DMS53 treated with DMSO at 0.1 percent for 48 hours (cell line): Measurements from ENCODE around the gene LYPD6.
"Not testable (repeated sequence)": the region's sequence is repeated elsewhere in the genome, so short reads cannot be mapped to it uniquely, and the experiment has no call there.

ENCODE experiments used
- DNase-seq: peaks from one replicate; lab custom pipeline; 2025; ENCODE audit not compliant: unreplicated experiment; lab: John Stamatoyannopoulos, UW

LYPD6 gene

GRCh38 chr2:149499204-149499603, 168.8 kb downstream of the LYPD6 start:
- not testable (repeated sequence) for DNase-seq

- DNase-seq: peak; percentile 1
These were observed 176.4 kb downstream of the LYPD6 start for GRCh38 chr2:149506808-149507207.

DNA sequence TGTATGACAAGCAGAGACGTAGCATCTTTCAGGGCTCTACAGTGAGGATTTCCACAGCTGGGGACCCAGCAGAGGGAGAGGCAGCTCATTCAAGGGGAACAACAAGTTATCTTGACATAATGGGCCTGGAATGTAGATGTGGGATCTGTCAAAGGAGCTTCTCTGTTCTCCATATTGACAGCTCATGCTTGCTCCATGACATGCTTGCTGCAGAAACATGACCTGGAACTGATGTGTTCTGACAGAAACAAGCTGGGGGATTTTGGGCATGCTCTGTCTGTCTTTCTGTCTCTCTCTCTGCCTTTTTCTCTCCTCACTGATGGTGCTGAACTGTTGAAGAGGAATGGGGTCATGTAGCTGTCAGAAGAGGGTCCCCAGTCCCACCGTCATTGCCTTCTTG, 177.6 kb downstream of the LYPD6 start:
- DNase-seq: no peak

- DNase-seq: peak; percentile 5
These were observed 183.1 kb downstream of the LYPD6 start for GRCh38 chr2:149513461-149513860.
